Measurements from ENCODE around the gene PLCB1. TPM values are rescaled to one million over a fixed set of nuclear protein-coding genes. Genes with fewer than 3 reads are reported as not detected.

Gene PLCB1
- total and polyA plus RNA-seq, 2 experiments from 2014 or later: 6.7 to 20.5 TPM

DNA sequence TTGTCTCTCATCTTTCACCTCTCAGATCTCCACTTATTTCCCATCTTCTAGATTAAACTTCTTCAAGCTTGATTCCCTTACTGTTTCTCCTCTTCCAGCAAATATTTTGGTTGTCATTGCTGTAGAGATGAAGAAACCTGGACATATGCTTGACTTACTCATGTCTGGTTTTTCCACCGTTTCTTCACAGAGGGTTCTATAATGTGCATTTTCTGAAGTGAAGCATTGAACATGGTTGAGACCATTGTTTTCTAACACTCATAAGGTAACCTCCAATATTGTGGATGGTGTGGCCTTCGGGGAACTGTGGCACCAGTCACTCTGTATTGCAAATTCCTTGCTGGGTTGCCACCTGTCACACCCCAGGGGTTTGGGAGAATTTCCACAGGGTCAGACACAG, 237.2 kb downstream of the PLCB1 start:
- H3K79me2 ChIP-seq: no peaks in the 10 kb centered on the region
- WGBS (ENCODE audit: low lambda C conversion rate, missing lambda C conversion rate): 94% methylated on average over 2 of the region's 2 CpGs

DNA sequence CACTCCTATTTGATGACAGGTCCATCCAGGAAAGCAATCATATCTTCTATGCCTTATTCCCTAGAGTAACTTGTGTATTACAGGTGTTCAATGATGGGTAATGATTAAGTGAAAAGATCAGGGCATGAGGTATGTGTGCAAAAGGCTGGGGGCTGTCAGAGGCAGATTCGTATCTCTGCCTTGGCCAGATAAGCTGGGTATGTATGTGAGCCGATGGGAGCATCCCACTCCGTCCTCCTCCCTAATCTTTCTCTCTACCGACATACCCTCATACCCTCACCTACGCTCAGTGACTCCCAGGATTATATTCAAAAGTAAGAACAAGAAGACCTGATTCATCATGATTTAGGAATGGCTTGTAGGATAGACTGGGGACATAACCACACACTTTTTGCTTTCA, 238.7 kb downstream of the PLCB1 start:
- no peak for TF ChIP-seq EZH2 (IDR thresholded peaks at IDR 0.05; ENCODE audit: borderline replicate concordance)
- TF ChIP-seq, protein P1, sequence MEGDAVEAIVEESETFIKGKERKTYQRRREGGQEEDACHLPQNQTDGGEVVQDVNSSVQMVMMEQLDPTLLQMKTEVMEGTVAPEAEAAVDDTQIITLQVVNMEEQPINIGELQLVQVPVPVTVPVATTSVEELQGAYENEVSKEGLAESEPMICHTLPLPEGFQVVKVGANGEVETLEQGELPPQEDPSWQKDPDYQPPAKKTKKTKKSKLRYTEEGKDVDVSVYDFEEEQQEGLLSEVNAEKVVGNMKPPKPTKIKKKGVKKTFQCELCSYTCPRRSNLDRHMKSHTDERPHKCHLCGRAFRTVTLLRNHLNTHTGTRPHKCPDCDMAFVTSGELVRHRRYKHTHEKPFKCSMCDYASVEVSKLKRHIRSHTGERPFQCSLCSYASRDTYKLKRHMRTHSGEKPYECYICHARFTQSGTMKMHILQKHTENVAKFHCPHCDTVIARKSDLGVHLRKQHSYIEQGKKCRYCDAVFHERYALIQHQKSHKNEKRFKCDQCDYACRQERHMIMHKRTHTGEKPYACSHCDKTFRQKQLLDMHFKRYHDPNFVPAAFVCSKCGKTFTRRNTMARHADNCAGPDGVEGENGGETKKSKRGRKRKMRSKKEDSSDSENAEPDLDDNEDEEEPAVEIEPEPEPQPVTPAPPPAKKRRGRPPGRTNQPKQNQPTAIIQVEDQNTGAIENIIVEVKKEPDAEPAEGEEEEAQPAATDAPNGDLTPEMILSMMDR (IDR thresholded peaks at IDR 0.05; ENCODE audit: poor library complexity): no peak
- no peak for TF ChIP-seq EZH2phosphoT487 (IDR thresholded peaks at IDR 0.05; ENCODE audit: low read depth, severe bottlenecking, unreplicated experiment)
- H2AFZ ChIP-seq: no peak overlapping the region

More for the DNA sequence above, 237.2 kb downstream of the PLCB1 start:
- H3K9me2 ChIP-seq (replicated peaks; ENCODE audit: insufficient read depth): no peaks in the 10 kb centered on the region
- H3K4me2 ChIP-seq: no peak overlapping the region
- no peak for DNase-seq (ENCODE audit: low spot score)
- no peaks in the 10 kb centered on the region for H3K4me1 ChIP-seq (ENCODE audit: insufficient read depth)
- H4K20me1 ChIP-seq (ENCODE audit: insufficient read depth, poor library complexity, severe bottlenecking): no peaks in the 10 kb centered on the region
- no peaks in the 10 kb centered on the region for H3K9me3 ChIP-seq (ENCODE audit: low read depth)
- no peaks in the 10 kb centered on the region for H3K36me3 ChIP-seq (replicated peaks; ENCODE audit: insufficient read depth, low read depth)
- H3K27me3 ChIP-seq: no peaks in the 10 kb centered on the region
- H3K27ac ChIP-seq: no peak overlapping the region
- TF ChIP-seq EZH2phosphoT487 (IDR thresholded peaks at IDR 0.05; ENCODE audit: low read depth, severe bottlenecking, unreplicated experiment): no peak
- TF ChIP-seq, protein P1 (IDR thresholded peaks at IDR 0.05; ENCODE audit: poor library complexity): no peak
- H3K4me3 ChIP-seq: no peak overlapping the region
- H2AFZ ChIP-seq: no peak overlapping the region

DNA sequence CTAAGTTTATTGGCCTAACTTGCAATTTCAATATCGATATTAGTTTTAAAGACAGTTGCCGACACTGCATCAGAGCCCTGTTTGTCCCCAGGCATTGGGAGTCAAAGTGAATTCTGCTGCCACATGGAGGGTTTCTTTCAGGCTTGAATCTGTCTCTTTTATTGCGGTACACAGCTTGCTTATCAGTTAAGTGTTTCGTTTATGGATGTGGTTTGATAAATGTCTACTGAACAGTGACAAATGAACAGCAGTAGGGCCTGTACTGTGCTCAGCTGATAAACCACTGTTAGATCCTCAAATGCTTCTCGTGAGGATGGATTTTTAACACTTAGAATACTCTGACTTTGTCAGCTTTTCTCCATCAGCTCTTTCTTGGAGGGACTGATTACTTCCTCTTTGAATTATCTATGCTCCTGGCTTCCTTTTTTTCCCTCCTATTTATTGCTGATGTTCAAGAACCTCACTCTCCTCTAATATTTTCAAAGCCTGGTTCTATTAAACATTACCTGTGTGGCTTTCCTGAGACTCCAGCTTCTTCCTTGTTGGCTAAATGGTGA, 240.8 kb downstream of the PLCB1 start:
- DNase-seq (ENCODE audit: low spot score): no peak
- H4K20me1 ChIP-seq (ENCODE audit: insufficient read depth, poor library complexity, severe bottlenecking): no peaks in the 10 kb centered on the region
- H3K4me3 ChIP-seq: no peak overlapping the region
- H3K4me2 ChIP-seq: no peak overlapping the region
- H3K36me3 ChIP-seq (replicated peaks; ENCODE audit: insufficient read depth, low read depth): no peaks in the 10 kb centered on the region
- no peaks in the 10 kb centered on the region for H3K27me3 ChIP-seq
- TF ChIP-seq, protein P1 (IDR thresholded peaks at IDR 0.05; ENCODE audit: poor library complexity): no peak
- TF ChIP-seq EZH2phosphoT487 (IDR thresholded peaks at IDR 0.05; ENCODE audit: low read depth, severe bottlenecking, unreplicated experiment): no peak
- no peak for TF ChIP-seq EZH2 (IDR thresholded peaks at IDR 0.05; ENCODE audit: borderline replicate concordance)
- H3K27ac ChIP-seq: no peak overlapping the region
- H3K9me3 ChIP-seq (ENCODE audit: low read depth): no peaks in the 10 kb centered on the region
- H2AFZ ChIP-seq: no peak overlapping the region
- 44% methylated on average over 5 of the region's 5 CpGs for WGBS (ENCODE audit: low lambda C conversion rate, missing lambda C conversion rate)
- no peaks in the 10 kb centered on the region for H3K9me2 ChIP-seq (replicated peaks; ENCODE audit: insufficient read depth)
- H3K79me2 ChIP-seq: no peaks in the 10 kb centered on the region
- no peaks in the 10 kb centered on the region for H3K4me1 ChIP-seq (ENCODE audit: insufficient read depth)

More for the DNA sequence above, 238.7 kb downstream of the PLCB1 start:
- no peak overlapping the region for H3K27ac ChIP-seq
- no peaks in the 10 kb centered on the region for H3K36me3 ChIP-seq (replicated peaks; ENCODE audit: insufficient read depth, low read depth)
- H3K9me2 ChIP-seq (replicated peaks; ENCODE audit: insufficient read depth): no peaks in the 10 kb centered on the region
- no peaks in the 10 kb centered on the region for H3K79me2 ChIP-seq
- WGBS (ENCODE audit: low lambda C conversion rate, missing lambda C conversion rate): 88% methylated on average over 5 of the region's 5 CpGs
- no peaks in the 10 kb centered on the region for H3K4me1 ChIP-seq (ENCODE audit: insufficient read depth)
- H4K20me1 ChIP-seq (ENCODE audit: insufficient read depth, poor library complexity, severe bottlenecking): no peaks in the 10 kb centered on the region
- no peak overlapping the region for H3K4me2 ChIP-seq
- H3K27me3 ChIP-seq: no peaks in the 10 kb centered on the region
- no peak for DNase-seq (ENCODE audit: low spot score)
- H3K9me3 ChIP-seq (ENCODE audit: low read depth): no peaks in the 10 kb centered on the region
- H3K4me3 ChIP-seq: no peak overlapping the region

All from hepatocyte (in vitro differentiated cells).